GM18873 (cell line): ENCODE results near the gene KLK10.

Experiments used
- ATAC-seq: cut with Tn5 transposase; IDR thresholded peaks from one replicate; pipeline ENCODE4 v1.9.1; 2021; ENCODE audit warnings: mild to moderate bottlenecking, moderate library complexity, moderate number of reproducible peaks; ENCODE audit not compliant: unreplicated experiment, low FRiP score

The KLK10 gene, protein sequence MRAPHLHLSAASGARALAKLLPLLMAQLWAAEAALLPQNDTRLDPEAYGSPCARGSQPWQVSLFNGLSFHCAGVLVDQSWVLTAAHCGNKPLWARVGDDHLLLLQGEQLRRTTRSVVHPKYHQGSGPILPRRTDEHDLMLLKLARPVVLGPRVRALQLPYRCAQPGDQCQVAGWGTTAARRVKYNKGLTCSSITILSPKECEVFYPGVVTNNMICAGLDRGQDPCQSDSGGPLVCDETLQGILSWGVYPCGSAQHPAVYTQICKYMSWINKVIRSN

DNA sequence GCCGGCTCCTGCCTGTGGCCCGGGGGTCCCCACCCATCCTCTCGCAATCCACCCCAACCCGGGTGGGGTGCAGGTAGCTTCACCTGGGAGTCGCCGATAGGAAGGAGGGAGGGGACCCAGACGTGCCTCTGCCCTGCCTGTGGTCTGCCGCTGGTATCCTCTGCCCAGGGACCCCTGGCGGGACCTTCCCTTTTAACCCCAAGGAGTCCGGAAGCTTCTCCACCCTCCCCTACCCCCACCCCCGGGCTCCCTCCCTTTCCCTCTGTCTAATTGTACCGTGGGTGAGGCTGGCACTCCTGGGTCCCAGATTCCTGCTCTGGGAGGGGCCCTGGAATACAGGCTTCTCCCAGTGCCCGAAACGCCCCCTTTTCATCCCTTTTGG lies at the start of gene KLK10:
KLK10 (minus strand) TSS at position 166 of the 382 bp plus-strand sequence. CDS start 579 bp downstream, outside the sequence.
- no peak for ATAC-seq

DNA sequence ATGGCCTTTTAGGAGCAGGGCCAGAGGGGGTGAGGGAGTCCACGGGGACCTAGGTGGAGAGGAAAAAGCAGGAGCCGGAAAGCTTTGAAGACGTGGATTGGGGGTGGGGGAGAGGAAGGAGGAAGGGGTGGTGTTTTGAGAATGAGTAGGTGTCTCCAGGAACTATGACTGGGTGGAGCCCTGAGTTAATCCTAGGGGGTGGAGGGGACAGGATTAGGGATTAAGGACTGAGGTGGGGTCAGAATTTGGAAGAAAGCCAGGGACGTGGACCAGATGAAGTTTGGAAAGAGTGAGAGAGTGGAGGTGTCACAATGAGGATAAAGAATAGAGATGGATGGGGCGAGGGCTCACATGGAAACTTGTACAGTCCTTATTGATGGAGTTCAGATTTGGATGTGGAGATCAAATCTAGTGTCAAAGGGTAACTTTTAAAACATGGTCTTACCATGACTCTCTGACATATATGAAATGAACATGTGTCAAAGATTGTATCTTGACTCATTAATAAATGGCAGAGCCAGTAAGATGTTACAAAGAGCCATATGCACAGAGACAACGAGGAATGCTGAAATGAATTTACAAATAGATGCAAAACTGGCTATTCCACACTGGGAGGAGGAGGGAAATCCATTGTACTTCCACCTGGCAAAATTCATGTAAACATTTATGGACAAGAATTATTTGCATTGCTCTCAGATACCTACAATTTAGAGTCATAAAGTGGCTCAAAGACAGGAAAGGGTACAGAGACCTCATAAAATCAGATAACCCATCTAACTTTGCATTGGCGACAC lies 47.1 kb upstream of the KLK10 start:
- no peak for ATAC-seq

DNA sequence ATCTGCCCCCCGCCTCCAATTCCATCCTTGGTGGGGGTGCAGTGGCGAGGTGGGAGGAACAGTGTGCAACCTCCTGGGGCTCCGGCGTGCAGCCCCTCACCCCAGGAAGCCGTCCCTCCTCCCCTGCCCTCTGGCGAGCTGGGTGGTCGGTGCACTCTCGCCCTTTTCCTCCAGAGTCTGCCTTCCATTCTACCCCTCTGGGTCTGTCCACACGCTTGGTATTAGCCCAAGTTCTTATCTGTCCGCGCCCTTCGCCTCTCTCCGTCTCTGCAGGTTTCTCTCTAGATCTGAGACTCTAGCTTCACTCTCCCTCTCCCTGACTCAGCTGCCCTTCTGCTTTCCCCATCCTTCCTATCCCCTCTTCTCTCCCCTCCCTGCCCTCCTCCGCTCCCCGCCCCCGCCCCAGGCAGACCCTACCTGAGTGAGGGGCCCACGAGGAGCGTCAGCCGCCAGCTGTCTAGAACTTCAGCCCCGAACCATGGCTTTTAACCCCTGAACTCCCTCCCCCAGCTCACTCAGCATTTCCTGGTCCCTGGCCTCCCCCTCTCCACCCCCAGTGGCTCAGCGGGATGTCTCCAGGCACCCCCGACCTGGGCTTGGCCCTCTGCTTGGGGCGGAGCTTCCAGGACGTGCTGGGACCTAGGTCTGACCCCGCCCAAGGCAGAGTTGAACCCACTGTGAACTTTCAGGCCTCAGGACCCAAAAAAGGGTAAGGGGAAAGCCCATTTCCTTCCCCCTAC lies 45.9 kb upstream of the KLK10 start:
- ATAC-seq = no peak

DNA sequence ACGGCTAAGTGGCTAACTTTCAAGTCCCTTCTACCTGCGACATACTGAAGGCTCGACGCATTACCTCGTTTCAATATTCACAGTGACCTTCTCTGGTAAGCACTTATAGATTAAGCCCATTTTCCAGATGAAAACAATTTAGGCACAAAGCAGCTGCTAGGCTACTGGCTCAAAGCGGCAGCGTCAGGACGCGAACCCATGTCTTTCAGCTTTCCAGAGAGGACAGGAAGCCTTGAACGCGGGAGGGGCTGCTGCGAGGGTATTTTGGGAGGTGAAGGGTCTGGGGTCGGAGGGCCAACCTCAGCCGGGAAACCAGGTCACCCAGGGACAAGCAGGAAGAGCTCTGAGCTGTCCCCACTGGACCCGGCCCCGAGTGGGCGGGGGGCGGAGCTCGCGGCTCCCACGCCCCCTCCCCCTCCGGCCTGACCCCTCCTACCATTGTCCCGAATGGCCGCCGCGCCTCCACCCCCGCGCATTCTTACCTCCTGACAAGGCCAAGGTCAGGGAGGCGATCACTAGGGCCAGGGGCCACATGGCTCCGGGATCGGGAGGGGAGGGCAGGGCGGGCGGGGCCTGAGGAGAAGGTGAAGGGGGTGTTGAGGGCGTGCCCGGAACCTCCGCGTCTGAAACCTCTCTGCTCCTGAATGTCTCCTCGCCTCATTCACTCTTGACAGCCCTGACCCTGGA lies 45.2 kb upstream of the KLK10 start, which contains the start of gene KLK13:
KLK13 (minus strand) TSS at position 559 of the 687 bp plus-strand sequence; CDS start at position 534, 25 bp downstream.
- no peak for ATAC-seq

DNA sequence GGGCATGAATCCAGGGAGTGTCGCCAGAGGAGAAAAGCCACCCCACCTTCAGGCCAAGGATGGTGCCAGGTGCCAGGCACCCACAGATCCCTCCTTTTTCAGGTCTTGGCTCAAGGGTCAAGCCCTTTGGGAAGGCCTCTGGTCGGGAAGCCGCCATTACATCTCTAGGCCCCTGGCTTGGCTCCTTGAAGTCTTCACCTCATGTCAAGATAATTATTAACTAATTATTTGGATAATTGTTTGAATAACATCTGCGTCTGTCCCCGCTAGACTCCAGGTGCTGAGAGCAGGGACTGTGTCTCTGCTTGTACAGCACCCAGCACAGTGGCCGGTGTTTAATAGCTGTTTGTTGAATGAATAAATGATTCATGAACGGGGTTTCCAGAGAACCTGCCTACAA lies 44.2 kb upstream of the KLK10 start:
- ATAC-seq = no peak

DNA sequence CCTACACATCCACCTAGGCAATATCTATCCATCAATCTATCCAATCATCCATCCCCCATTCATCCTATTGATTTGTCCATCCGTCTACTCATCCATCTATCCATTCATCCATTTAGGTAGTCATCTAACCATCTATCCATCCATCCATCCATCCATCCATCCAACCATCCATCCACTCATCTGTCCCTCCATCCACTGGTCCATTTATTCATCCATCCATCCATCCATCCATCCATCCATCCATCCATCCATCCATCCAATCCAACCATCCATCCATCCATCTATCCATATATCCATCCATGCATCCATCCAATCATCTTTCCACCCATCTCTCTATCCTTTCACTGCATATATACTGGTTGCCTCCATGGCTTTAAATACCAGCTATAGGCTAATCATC lies 41.5 kb upstream of the KLK10 start:
- no peak for ATAC-seq

DNA sequence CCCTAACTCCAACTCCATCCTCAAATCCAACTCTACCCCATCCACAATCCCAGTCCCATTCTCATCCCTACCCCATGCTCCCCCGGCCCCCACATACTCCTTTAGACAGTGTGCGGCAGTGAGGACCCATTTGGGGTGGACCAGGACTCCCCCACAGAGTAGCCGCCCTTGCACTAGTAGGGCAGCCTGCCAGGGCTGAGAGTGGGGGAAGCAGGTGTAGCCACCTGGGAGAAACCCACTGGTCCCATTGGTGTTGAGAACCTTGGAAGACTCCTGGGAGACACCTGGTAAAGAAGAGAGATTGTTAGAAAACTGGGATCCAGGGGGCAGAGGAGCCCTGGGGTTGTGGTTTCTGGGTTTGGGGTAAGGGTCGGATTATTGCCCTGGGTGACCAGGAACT lies 40.8 kb upstream of the KLK10 start:
- ATAC-seq = no peak

DNA sequence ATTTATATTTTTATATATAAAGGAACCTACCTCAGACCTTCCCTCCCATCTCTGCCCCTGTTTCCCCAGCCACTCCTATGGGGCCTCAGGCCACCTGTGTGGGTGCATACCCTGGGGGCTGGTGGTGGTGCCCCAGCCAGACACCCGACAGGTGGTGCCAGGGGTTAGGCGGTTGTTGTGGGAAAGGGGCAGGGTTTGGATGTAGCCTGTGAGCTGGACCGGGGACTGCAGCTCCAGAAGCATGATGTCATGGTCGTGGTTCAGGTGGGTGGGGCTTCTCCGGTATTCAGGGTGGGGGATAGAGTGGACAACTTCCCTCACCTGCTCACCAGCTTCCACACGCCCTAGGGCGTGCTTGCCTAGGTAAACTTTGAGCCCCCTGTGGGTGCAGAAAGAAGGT lies 40.2 kb upstream of the KLK10 start:
- ATAC-seq = no peak

DNA sequence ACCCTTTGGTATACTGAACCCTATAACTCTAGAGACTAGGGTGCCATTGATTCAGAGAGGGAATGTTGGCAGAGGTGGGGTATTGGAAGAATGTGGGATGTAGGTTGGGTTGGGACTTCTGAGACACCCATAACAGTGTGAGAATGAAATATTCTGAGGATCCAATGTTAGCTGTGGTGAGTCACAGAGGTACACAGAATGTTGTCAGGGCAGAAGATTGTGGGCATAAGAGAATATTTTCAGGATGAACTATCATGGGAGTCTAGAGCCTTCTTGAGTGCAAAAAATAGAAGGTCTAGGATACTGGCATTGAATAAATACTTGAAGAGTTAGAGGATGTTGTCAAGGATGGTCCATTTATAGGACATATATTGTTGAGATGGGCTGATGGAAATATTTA lies 36.4 kb upstream of the KLK10 start:
- ATAC-seq = no peak

DNA sequence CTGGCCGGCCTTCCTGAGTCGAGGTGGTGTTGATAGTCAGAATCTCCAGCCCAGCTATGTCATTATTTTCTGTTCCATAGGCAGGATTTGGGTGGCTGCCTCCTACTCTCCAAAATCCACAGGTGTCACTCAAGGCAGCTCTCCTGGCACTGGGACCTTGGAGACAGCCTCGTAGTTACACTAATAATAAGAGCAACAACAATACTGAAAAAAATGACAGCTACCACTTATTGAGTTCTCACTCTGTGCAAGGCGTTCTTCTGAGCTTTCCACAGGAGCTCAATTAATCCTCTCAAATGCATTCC lies 27.5 kb upstream of the KLK10 start:
- no peak for ATAC-seq

DNA sequence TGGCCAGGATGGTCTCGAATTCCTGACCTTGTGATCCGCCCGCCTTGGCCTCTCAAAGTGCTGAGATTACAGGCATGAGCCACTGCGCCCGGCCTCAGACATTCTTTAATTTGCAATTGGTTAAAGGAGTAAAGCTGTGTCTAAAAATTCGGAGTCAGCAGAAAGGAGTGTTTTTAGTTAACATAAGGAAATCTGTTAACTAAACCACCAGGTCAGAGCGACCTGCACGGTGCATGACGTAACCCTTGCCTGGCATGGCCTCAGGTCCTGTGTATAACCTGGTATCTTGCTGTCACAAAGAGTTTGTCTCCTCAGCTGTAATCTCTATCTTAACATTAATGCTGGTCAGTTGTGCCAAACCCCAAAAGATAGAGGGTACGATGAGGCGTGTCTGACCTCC lies 24.8 kb upstream of the KLK10 start:
- ATAC-seq = no peak

DNA sequence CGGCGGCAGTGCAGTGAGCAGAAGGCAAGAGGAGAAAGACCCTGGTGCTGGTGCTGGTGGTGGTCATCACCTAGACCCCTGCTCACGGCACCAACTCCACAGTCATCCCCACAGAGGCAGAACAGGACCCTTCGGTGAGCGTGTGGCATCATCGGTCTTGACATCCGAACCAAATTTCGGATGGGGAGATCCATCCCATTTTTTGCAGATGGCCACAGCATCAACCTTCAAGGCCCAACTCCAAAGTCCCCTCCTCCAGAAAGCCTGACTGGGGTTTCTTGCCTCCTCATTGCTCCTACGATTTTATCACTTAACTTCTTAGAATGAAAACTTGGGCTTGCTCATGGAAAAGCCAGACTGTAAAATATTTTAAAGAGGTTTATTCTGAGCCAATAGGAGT lies 24.0 kb upstream of the KLK10 start:
- no peak for ATAC-seq

DNA sequence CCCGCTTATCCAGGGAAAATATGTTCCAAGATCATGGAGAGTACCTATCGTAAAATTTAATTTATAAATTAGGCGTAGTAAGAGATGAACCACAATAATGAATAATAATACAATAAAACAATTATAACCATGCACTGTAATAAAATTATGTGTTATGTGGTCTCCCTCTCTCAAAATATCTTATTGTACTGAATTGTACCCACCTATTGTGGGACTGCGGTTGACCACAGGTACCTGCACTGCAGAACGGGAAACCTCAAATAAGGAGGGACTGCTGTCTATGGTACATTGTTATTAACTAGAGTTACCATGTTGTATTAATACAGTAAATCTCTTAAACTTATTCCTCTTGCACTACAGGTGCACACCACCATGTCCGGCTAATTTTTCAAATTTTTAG lies 20.6 kb upstream of the KLK10 start:
- ATAC-seq = no peak

DNA sequence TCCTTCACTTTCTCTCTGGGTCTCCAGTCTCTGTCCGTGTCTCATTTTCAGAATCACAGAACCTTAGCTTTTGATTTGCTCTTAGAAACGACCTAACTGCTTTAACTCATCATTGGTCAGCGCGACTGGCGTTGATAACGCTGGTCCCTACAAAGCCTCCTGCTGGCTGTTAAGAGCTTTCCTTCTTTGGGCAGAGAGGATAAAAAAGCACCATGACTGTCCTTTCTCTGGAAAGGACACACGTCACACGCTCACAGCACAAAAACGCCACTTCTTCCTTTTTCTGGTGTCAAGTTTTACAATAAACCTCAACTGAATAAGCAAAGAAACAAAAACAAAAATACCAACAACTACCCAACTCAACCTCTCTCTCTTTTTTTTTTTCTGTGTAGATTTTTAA lies 17.0 kb upstream of the KLK10 start:
- no peak for ATAC-seq

DNA sequence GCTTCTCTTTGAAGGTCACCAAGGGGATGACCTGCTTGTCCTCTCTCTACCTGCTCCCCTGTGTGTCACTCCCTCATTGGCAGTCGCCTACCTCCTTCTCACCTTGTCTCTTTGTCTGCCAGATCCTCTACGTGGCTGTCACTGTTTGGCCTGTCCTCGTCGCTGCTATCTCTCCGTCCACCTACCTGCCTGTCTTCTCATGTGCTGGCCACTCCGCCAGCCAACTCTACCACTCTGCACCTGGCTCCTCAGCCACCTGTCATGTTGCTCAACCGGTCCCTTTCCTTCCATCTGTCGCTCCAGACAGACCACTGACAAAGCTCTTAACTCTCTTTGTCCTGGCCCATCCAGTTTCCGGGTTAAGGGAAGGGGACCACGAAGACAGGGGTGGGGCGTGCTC lies 15.2 kb upstream of the KLK10 start, which contains the start of gene KLK12:
KLK12 (minus strand) TSS at position 299 of the 400 bp plus-strand sequence. CDS start 381 bp downstream, outside the sequence.
- no peak for ATAC-seq

DNA sequence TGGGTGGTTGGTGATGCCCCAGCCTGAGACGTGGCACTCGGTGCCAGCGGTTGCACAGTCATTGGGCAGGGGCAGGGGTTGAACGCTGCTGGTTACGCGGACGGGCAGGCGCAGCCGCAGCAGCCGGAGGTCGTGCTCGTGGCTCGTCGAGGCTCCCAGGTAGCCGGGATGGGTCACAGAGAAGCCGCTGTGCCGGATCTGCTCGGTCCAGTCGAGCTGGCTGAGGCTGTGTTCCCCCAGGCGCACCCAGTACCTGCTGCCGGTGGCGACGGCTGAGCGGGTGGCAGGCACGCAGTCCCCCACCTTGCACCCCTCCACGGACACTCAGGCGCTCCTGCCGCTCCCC lies 12.3 kb upstream of the KLK10 start:
- no peak for ATAC-seq

DNA sequence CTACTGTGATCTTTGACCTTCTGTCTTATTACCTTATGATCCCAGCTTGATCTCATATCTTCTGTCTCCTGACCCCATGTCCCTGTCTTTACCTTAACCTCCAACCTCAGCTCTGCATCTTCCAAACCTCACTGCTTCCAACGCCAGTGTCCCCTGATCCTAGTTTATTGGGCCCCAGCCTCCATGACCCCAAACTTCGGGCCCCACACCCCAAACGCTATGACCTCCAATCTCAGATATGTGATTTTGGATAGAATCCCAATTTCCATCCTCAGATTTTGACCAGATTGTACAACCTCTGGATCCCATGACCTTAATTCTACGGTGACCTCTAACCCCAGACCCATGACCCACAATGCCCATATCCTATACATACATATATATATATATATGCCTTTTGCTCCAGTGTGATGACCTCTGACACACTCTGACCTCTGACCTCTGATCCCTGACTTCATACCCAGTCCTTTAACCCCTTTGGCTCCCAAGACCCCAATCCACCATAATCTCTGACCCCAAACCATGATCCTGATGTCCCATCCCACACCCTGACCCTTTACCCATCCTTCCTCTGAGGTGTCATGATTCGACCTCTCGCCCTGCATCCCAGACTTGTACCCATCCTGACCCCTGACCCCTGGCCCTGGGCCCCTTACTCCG lies 11.8 kb upstream of the KLK10 start:
- ATAC-seq = no peak

DNA sequence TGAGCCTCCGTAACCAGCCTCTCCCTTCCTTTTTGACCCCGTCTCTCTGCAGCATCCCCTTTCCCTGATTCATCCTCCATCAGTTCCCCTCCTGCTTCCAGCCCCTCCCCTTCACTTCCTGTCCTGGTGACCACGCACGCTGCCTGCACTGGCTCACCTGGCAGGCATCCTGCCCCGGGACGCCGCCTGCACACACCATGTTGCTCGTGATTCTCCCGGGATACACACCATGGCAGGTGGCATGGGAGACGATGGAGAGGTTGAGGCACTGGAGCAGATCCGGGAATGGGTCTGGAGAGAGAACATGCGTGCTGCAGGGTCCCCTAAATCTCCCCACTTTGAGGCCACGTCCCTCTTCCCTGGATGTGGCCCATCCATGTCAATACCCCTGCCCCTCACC lies 11.1 kb upstream of the KLK10 start:
- no peak for ATAC-seq

DNA sequence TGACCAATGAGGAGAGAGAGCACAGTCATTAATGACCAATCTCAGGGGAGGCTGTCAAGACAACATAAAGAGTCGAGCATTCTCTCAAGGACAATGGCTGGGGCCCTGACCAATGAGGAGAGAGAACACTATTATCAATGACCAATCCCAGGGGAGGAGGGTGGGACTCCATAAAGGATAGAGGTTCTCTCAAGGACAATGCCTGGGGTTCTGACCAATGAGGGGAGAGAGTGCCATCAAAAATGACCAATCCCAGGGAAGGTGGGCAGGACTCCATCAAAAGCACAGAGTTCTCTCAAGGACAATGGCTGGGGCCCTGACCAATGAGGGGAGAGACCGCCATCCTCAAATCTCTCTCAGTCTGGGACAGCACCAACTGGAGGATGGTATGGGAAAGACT lies 10.2 kb upstream of the KLK10 start:
- no peak for ATAC-seq

DNA sequence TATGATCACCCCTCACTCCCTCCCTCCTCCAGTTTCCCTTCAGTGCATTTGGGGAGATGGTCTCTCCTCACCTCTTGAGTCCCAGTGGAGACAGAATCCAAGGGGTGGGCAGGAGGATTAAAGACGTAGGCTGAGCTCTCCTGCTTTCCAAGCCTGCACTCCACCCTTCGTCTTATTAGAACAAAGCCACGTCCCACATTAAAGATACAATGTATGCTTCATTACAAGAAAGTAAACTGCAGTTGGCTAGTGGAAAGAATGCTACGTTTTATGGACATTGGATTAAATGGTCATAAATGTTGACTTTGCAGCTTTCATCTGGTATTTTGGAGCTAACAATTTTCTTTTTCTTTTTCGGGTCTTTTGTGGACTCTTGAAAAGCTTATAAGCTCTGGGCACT lies 8.4 kb upstream of the KLK10 start:
- no peak for ATAC-seq
